SK-N-MC (cell line): Measurements from ENCODE around the gene LRRC8A.

Experiments used
- EZH2 ChIP-seq: fragments of 200-600 bp; sonication (generic); IDR thresholded peaks from one replicate; pipeline ENCODE4 v1.6.1; 2017; ENCODE audit warnings: antibody characterized with exemption
- FOXP2 ChIP-seq: optimal IDR thresholded peaks from 2 replicates; pipeline ENCODE3; 2011; ENCODE audit warnings: mild to moderate bottlenecking, moderate library complexity; ENCODE audit not compliant: insufficient read depth; ENCODE audit errors: extremely low read length, control extremely low read depth
- POLR2AphosphoS5 ChIP-seq: IDR thresholded peaks from 2 replicates; pipeline ENCODE4 v1.6.1; 2012; ENCODE audit warnings: mild to moderate bottlenecking, low read depth, low read length, borderline replicate concordance

- no peak for TF ChIP-seq POLR2AphosphoS5
- no peak for TF ChIP-seq EZH2
- no peak for TF ChIP-seq FOXP2
Measured at GRCh38 chr9:128886211-128886891, 4.4 kb downstream of the LRRC8A start.
